Suprapubic skin (tissue), 4 donors: Measurements from ENCODE around the gene ZSCAN10. TPM values are rescaled to one million over a fixed set of nuclear protein-coding genes. Genes with fewer than 3 reads are reported as not detected.

Experiments used
- DNase-seq, 2 donors: peaks; one replicate each; pipeline ENCODE4 v3.0.0-alpha.2; 2019; ENCODE audit warnings: low spot score in 2 of 2
- H3K27ac ChIP-seq: fragments of 200-600 bp; sonication (generic); one replicate; pipeline ENCODE4 v1.5.1; 2019
- H3K27me3 ChIP-seq: fragments of 200-600 bp; sonication (generic); one replicate; pipeline ENCODE4 v1.5.1; 2019
- H3K36me3 ChIP-seq: fragments of 200-600 bp; sonication (generic); one replicate; pipeline ENCODE4 v1.5.1; 2019
- H3K4me1 ChIP-seq: fragments of 200-600 bp; sonication (generic); one replicate; pipeline ENCODE4 v1.5.1; 2019
- H3K4me3 ChIP-seq: fragments of 200-600 bp; sonication (generic); one replicate; pipeline ENCODE4 v1.5.1; 2019; ENCODE audit warnings: mild to moderate bottlenecking
- H3K9me3 ChIP-seq: fragments of 200-600 bp; sonication (generic); one replicate; pipeline ENCODE4 v1.5.1; 2019
- EP300 ChIP-seq: sonication (generic); formaldehyde crosslinking; IDR thresholded peaks from one replicate; pipeline ENCODE4 v1.6.1; 2017; ENCODE audit warnings: antibody characterized with exemption
- POLR2A ChIP-seq, 2 donors: fragments of 450-650 bp; IDR thresholded peaks; one replicate each; pipeline ENCODE4 v1.6.1; 2017; ENCODE audit warnings: antibody characterized with exemption in 2 of 2, mild to moderate bottlenecking in 2 of 2, moderate library complexity in 2 of 2
- POLR2AphosphoS5 ChIP-seq, 3 donors: sonication (generic); formaldehyde crosslinking; IDR thresholded peaks; one replicate each; pipeline ENCODE4 v1.6.1; 2017; ENCODE audit warnings: antibody characterized with exemption in 3 of 3
- WGBS: methylation state at CpG from one replicate; pipeline ENCODE4 v1.1.5; 2018; 5-methylcytosine and 5-hydroxymethylcytosine counted together
- total RNA-seq, 4 donors: library from RNA; depleted of rRNA; stranded (reverse); fragments of >200 nt; gene quantifications; one replicate each; pipeline ENCODE4 v1.1.0, GENCODE V29; 2016
- TF ChIP-seq, protein P1 (sequence below), 2 donors: fragments of 200-600 bp in 1 of 2; fragments of 450-650 bp in 1 of 2; sonication (generic) in 1 of 2; IDR thresholded peaks; one replicate each; pipeline ENCODE4 v1.5.1; 2016 to 2019; ENCODE audit warnings: antibody characterized with exemption in 2 of 2, mild to moderate bottlenecking in 1 of 2, moderate library complexity in 1 of 2

ZSCAN10 gene
- total RNA-seq, 4 donors from 2014 or later, result not detected

DNA sequence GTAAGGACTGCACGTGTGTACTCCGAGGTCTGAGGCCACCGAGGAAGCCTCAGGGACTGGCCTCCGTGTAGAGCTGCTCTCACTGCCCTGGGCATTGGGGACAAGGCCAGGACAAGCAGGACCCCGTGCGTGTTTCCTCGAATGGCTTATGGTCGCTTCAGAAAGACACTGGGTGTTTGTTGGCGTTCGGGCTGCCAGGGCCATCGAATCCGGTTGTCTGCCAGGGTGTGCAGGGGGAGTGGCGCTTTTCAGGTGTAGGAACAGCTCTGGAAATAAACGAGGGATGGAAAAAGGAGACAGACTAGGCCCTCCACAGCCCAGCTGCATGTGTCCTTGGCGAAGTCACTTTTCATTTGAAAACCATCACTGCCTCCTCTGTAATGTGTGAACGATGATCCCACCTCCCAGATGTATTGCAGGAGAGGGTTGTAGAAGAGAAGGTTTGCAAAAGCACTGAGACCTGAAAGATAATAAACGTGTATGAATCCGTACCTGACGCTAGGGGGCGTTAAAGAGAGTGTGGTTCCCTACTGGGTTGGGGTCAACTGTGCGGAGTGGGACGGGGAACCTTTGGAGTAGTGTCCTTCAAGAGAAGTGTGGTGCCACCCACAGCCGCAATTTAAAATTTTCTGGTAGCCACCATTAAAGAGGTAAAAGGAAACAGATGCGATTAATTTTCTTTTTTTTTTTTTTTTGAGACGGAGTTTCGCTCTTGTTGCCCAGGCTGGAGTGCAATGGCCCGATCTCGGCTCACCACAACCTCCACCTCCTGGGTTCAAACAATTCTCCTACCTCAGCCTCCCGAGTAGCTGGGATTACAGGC is 2.1 kb upstream of the ZSCAN10 start:
- WGBS, result 56% methylated on average over 29 of the region's 29 CpGs
- H3K4me3 ChIP-seq, result no peak overlapping the region
- H3K4me1 ChIP-seq, result peaks cover 18% of the 10 kb centered on the region
- peak overlapping the region; percentile 48 for H3K27ac ChIP-seq
- no peaks in the 10 kb centered on the region for H3K27me3 ChIP-seq
- no peaks in the 10 kb centered on the region for H3K9me3 ChIP-seq
- no peak for DNase-seq
- no peaks in the 10 kb centered on the region for H3K36me3 ChIP-seq
- TF ChIP-seq, protein P1, sequence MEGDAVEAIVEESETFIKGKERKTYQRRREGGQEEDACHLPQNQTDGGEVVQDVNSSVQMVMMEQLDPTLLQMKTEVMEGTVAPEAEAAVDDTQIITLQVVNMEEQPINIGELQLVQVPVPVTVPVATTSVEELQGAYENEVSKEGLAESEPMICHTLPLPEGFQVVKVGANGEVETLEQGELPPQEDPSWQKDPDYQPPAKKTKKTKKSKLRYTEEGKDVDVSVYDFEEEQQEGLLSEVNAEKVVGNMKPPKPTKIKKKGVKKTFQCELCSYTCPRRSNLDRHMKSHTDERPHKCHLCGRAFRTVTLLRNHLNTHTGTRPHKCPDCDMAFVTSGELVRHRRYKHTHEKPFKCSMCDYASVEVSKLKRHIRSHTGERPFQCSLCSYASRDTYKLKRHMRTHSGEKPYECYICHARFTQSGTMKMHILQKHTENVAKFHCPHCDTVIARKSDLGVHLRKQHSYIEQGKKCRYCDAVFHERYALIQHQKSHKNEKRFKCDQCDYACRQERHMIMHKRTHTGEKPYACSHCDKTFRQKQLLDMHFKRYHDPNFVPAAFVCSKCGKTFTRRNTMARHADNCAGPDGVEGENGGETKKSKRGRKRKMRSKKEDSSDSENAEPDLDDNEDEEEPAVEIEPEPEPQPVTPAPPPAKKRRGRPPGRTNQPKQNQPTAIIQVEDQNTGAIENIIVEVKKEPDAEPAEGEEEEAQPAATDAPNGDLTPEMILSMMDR (IDR thresholded peaks at IDR 0.05), result peak in 1 of 2 donors; percentile 30
- no peak for TF ChIP-seq EP300

DNA sequence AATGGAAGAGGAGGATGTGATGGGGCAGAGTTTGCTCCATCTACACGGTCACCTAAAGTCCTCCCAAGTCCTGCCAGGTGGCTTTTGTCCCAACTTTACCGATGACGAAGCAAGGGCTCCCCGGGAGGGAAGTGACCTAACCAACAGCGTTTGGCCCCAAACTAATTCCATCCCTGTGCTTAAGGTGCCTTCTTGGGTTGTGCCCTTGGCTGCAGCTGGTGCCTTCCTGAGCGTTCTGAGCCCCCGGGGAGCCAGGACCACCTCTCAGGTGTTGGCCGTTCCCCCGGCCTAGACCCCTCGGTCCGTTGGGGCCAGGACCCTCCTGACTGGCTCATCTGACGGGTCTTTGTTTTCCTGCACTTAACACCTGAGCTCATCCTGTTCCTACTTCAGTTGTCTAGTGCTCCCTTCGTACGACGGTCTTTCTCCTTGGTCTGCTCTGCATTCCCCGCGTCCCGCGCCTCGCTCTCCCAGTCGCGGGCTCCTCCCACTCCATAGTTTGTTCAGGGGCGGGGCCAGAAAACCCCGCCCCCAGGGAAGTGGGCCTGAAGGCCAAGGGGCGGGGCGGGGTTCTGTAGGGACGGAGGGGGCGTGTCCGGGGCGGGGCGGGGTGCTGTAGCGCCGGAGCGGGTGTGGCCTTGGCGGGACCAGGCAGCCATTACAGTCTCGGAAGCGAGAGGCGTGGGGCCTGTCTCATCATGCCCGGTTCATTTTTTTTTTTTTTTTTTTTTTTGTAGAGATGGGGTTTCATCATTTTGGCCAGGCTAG is 822 bp upstream of the ZSCAN10 start:
- peak; percentile 95 to 96 for DNase-seq
- Histone ChIP-seq H3K27me3 (no peaks in the 10 kb centered on the region), H3K36me3 (no peaks in the 10 kb centered on the region), H3K9me3 (no peaks in the 10 kb centered on the region), H3K4me3 (peak overlapping the region; percentile 21), H3K4me1 (peaks cover 20% of the 10 kb centered on the region), H3K27ac (no peak overlapping the region)
- WGBS, result 4% methylated on average over 39 of the region's 39 CpGs
- no peak for TF ChIP-seq POLR2AphosphoS5 (IDR thresholded peaks at IDR 0.05)
- TF ChIP-seq POLR2A (IDR thresholded peaks at IDR 0.05), result no peak
- TF ChIP-seq, protein P1 (IDR thresholded peaks at IDR 0.05), result no peak
- no peak for TF ChIP-seq EP300

DNA sequence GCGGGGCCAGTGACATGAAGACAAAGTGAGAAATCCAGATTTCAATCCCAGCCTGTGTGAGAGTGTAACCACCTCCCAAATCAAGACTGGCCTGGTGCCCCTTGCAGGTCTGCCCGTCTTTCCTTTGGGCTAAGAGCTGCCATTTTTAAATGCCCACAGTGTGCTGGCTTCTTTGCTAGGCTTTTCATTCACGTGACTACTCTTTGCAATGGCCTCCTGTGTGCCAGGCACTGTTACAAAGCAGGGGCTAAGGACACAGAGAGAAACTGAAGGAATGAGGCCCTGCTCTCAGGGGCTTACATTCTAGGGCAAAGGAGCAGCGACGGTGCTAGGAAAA is 269 bp upstream of the ZSCAN10 start:
- Histone ChIP-seq H3K36me3 (no peaks in the 10 kb centered on the region), H3K4me3 (peak overlapping the region; percentile 21), H3K27ac (no peak overlapping the region), H3K9me3 (no peaks in the 10 kb centered on the region), H3K4me1 (peaks cover 20% of the 10 kb centered on the region), H3K27me3 (no peaks in the 10 kb centered on the region)
- 57% methylated on average over 5 of the region's 5 CpGs for WGBS
- DNase-seq, result no peak
- no peak for TF ChIP-seq POLR2AphosphoS5 (IDR thresholded peaks at IDR 0.05)
- no peak for TF ChIP-seq POLR2A (IDR thresholded peaks at IDR 0.05)
- TF ChIP-seq, protein P1 (IDR thresholded peaks at IDR 0.05), result no peak
- no peak for TF ChIP-seq EP300

DNA sequence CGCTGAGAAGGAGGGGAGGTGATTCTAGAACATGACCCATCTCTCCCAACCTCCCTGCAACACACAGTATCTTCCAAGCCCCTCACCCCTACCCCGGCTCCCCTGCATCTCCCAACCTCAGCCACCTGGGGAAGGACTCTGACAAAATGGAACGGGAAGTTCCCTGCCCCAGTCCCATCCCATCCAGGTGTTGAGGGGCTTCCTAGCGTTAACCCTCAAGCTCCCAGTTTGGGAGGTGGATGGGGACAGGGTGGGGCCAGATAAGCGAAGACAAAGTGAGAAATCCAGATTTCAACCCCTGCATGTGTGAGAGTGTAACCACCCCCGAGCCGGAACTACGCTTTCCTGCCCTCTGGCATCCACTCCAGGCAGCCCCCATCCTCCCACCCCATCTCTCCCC is 1.8 kb downstream of the ZSCAN10 start:
- no peaks in the 10 kb centered on the region for H3K9me3 ChIP-seq
- WGBS, result 57% methylated on average over 8 of the region's 8 CpGs
- TF ChIP-seq EP300 (no peak), POLR2A (IDR thresholded peaks at IDR 0.05) (no peak), POLR2AphosphoS5 (IDR thresholded peaks at IDR 0.05) (no peak)
- TF ChIP-seq, protein P1 (IDR thresholded peaks at IDR 0.05), result no peak
- no peaks in the 10 kb centered on the region for H3K36me3 ChIP-seq
- DNase-seq, result no peak
- peaks cover 7% of the 10 kb centered on the region for H3K27me3 ChIP-seq
- peaks cover 20% of the 10 kb centered on the region for H3K4me1 ChIP-seq
- no peak overlapping the region for H3K4me3 ChIP-seq
- H3K27ac ChIP-seq, result no peak overlapping the region

DNA sequence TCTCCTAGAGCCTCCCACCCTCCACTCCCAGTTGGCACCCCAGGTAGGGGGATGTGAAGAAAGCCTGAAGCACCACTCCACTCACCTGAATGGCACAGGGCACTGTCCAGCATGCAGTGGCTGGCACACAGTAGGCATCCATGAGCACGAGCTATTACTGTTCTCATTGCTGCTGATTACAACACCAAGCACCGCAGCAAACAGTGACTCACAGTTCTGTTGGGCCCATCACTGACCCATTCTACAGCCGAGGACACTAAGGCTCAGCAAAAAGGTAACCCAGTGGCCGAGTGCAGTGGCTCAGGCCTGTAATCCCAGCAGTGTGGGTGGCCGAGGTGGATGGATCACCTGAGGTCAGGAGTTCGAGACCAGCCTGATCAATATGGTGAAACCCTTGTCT is 2.7 kb downstream of the ZSCAN10 start:
- WGBS, result 88% methylated on average over 4 of the region's 6 CpGs
- no peak overlapping the region for H3K4me3 ChIP-seq
- peaks cover 14% of the 10 kb centered on the region for H3K27me3 ChIP-seq
- TF ChIP-seq POLR2AphosphoS5 (IDR thresholded peaks at IDR 0.05), result no peak
- no peak for TF ChIP-seq POLR2A (IDR thresholded peaks at IDR 0.05)
- TF ChIP-seq EP300, result no peak
- TF ChIP-seq, protein P1 (IDR thresholded peaks at IDR 0.05), result no peak
- H3K4me1 ChIP-seq, result peaks cover 19% of the 10 kb centered on the region
- H3K9me3 ChIP-seq, result no peaks in the 10 kb centered on the region
- no peak overlapping the region for H3K27ac ChIP-seq
- no peak for DNase-seq
- H3K36me3 ChIP-seq, result no peaks in the 10 kb centered on the region
